H7 (cell line): Measurements from ENCODE around the gene ATP11A. TPM values are rescaled to one million over a fixed set of nuclear protein-coding genes. Genes with fewer than 3 reads are reported as not detected.

Source experiments
- DNase-seq: peaks from one replicate; pipeline ENCODE4 v3.0.0; 2012
- H3K27me3 ChIP-seq: 2 replicates; pipeline ENCODE4 v1.6.0; 2011; ENCODE audit warnings: mild to moderate bottlenecking, low read length; ENCODE audit not compliant: control insufficient read depth, insufficient read depth
- H3K36me3 ChIP-seq: replicated peaks from 2 replicates; pipeline ENCODE4 v1.5.1; 2011; ENCODE audit warnings: low read length; ENCODE audit not compliant: control insufficient read depth, insufficient read depth
- H3K4me3 ChIP-seq: 2 replicates; pipeline ENCODE4 v1.5.1; 2011; ENCODE audit warnings: low read depth, mild to moderate bottlenecking, control low read depth, low read length, moderate library complexity; ENCODE audit not compliant: insufficient read depth
- total RNA-seq: library from RNA; depleted of rRNA; stranded (reverse); fragments of >200 nt; shearing (Covaris generic); gene quantifications from 2 replicates; pipeline ENCODE4 v1.2.3, GENCODE V29; 2014

The ATP11A gene
- total RNA-seq, 1 experiment from 2014 or later = 9.9 TPM

DNA sequence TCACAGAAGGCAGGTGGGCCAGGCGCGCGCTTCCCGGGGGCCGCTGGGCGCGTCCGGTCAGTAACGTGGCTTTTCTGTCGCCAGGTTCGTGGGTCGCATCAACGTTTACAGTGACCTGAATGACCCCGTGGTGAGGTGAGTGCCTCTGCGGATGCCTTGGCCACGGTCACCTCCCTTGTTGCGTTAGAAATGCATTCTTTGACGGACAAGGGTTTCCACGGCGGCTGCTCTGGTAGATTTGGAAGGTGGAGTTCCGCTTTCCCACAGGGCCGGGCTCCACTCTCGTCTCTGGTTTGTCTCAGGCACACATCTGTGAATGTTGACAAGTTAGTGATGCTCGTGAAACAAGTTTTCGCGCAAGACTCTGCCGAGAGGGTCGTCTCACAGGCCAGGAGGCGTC is 130.0 kb downstream of the ATP11A start:
- no peak for DNase-seq
- H3K36me3 ChIP-seq = peaks cover 24% of the 10 kb centered on the region
- no peak overlapping the region for H3K4me3 ChIP-seq
- H3K27me3 ChIP-seq = no peaks in the 10 kb centered on the region

DNA sequence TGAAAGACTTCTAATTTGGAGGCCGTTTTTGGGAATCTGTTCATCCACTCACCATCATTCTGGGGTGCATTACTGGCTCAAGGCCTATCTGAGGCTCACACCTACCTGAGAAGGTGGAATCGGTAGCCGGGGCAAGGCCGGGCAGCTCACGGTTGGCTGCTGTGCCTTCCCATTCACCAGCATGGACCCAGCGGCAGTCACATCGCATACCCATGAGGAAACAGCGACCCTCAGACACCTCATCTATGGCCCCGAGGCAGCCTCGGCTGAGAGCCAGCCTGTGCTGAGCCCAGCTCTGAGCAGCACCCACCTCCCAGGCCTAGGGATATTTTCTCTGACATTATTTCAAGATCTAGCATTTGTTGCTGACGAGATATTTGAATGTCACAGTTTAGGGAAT is 130.5 kb downstream of the ATP11A start:
- Histone ChIP-seq H3K4me3 (no peak overlapping the region), H3K27me3 (no peaks in the 10 kb centered on the region), H3K36me3 (peaks cover 22% of the 10 kb centered on the region)
- DNase-seq = no peak

DNA sequence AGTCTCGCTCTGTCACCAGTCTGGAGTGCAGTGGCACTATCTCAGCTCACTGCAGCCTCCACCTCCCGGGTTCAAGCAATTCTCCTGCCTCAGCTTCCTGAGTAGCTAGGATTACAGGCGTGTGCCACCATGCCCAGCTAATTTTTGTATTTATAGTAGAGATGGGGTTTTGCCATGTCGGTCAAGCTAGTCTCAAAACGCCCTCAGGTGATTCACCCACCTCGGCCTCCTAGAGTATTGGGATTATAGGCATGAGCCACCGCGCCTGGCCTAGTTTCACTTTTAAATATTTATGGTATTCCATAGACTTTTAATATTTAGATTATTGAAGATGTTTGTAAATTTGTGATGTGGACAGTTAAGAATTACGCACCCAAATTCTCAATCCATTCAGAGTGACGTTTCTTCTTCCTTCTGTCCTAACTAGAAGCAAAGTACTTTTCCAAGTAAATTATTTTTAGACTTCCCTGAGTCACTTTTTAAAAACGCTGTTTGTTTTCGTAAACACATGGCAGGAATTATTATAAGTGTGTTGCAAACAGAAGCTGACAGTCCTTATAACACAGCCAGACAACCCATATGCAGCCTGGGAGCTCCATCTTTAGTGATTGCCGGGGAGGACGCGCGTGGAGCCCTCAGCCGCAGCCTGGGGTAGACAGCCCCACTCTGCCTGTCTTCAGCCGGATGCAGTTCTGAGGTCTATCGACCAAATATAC is 131.7 kb downstream of the ATP11A start:
- Histone ChIP-seq H3K36me3 (peaks cover 17% of the 10 kb centered on the region), H3K27me3 (no peaks in the 10 kb centered on the region), H3K4me3 (no peak overlapping the region)
- DNase-seq = no peak

DNA sequence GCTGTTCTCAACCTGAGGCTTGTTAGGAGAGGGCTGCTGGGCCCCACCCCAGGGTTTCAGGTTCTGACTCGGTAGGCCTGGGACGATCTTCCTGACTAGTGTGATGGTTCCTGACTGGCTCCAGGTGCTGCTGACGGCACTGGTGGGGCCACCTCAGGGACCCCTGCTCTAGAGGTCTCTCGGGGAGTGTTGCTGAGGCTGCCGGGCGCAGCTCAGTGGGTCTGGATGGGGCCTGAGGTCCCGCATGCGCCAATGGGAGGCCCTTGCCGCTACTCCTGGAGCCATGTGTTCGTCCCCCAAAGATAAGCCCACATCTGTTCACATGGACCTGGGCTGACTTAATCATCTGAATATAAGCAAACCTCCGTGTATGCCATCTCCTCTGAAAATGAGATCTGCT is 133.0 kb downstream of the ATP11A start:
- H3K4me3 ChIP-seq = no peak overlapping the region
- peaks cover 14% of the 10 kb centered on the region for H3K36me3 ChIP-seq
- H3K27me3 ChIP-seq = no peaks in the 10 kb centered on the region
- no peak for DNase-seq

DNA sequence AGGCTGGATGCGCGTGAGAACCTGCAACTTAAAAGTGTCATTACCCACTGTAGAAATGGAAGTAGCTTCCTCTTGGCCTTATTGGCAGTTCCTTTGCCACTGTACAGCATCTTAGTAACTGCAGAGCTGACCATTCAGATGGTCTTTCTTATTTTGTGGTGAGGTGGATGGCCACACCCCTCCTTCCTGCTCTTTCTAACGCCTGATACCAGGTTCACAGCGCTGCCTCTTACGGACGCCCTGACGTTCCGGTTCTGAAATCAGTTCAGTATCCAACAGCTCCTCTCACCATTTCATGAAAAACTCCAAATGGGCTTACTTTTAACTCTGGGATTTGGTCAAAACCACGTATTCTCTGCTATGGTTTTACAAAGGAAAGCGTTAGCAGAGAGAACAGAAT is 134.6 kb downstream of the ATP11A start:
- H3K4me3 ChIP-seq = no peak overlapping the region
- no peaks in the 10 kb centered on the region for H3K27me3 ChIP-seq
- no peak for DNase-seq
- peaks cover 11% of the 10 kb centered on the region for H3K36me3 ChIP-seq

DNA sequence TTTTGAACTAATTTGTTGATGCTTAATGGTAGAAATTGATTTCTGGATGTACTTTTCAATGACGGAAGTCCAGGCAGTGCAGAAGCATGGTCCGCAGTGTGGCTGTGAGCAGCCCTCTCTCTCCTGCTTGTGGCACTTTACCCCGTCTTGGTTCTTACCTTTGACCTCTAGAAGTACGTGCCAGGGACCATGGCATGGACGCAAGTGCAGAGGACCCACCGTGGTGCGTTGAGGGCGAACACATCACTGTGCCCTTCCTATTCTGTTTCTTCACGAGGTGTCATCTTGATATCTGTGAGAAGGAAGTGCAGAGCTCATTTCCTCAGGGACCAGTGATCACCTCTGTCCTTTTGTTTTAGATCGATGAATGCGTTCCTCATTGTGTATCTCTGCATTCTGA is 135.2 kb downstream of the ATP11A start:
- Histone ChIP-seq H3K4me3 (no peak overlapping the region), H3K36me3 (peaks cover 10% of the 10 kb centered on the region), H3K27me3 (no peaks in the 10 kb centered on the region)
- DNase-seq = no peak

DNA sequence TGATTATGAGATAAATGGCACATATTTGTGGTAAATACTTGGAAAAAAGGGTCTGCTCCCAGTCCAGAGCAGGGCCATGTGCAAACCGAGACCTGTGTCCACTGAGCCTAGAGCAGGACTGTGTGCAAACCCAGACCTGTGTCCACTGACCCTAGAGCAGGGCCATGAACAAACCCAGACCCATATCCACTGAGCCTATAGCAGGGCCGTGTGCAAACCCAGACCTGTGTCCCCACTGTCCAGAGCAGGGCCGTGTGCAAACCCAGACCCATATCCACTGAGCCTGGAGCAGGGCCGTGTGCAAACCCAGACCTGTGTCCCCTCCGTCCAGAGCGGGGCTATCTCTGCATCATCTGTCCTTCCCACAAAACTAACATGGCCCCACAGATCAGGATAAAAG is 136.0 kb downstream of the ATP11A start:
- H3K36me3 ChIP-seq = peaks cover 6% of the 10 kb centered on the region
- H3K4me3 ChIP-seq = no peak overlapping the region
- no peak for DNase-seq
- no peaks in the 10 kb centered on the region for H3K27me3 ChIP-seq

DNA sequence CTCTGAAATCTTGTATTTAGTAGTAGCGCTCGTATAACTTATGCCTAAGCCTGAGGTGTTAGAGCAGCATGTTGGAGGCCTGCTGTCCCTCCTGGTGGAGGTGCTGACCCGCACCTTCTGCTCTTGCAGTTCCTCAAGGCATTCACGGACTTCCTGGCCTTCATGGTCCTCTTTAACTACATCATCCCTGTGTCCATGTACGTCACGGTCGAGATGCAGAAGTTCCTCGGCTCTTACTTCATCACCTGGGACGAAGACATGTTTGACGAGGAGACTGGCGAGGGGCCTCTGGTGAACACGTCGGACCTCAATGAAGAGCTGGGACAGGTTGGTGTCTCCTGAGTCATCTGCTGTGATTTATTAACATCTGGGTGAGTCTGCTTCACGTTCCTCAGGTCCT is 136.7 kb downstream of the ATP11A start:
- peaks cover 7% of the 10 kb centered on the region for H3K36me3 ChIP-seq
- DNase-seq = no peak
- no peak overlapping the region for H3K4me3 ChIP-seq
- no peaks in the 10 kb centered on the region for H3K27me3 ChIP-seq

DNA sequence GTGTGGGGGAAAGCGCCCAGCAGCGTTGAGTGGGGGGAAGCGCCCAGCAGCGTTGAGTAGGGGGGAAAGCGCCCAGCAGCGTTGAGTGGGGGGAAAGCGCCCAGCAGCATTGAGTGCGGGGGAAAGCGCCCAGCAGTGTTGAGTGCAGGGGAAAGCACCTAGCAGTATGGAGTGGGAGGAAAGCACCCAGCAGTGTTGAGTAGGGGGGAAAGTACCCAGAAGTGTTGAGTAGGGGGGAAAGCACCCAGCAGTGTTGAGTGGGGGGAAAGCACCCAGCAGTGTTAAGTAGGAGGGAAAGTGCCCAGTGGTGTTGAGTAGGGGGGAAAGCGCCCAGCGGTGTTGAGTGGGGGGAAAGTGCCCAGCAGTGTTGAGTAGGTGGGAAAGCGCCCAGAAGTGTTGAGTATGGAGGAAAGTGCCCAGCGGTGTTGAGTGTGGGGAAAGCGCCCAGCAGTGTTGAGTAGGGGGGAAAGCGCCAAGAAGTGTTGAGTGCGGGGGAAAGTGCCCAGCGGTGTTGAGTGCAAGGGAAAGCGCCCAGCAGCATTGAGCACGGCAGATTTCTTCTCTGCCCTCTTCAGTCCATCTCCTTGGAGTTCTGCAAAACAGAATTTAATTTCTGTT is 138.4 kb downstream of the ATP11A start:
- H3K4me3 ChIP-seq = no peak overlapping the region
- no peaks in the 10 kb centered on the region for H3K27me3 ChIP-seq
- no peak for DNase-seq
- peaks cover 17% of the 10 kb centered on the region for H3K36me3 ChIP-seq

DNA sequence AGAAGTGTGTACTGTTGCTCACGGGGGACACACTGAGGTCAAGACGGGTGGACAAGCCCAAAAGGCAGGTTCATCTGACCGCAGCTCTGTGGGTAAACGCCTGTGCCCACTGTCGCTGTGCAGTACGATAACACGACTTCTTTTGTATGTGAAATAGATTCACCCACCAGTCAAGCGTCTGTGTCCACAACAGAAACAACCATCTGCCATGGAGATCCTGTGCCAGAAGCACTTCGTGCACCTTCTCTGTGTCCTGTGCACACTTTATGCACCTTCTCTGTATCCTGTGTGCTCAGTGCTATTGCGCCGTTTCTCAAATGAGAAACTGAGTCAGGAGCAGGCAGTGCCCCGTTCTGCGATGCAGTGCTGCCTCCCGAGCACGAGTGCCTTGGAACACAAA is 138.9 kb downstream of the ATP11A start:
- Histone ChIP-seq H3K27me3 (no peaks in the 10 kb centered on the region), H3K4me3 (no peak overlapping the region), H3K36me3 (peaks cover 17% of the 10 kb centered on the region)
- DNase-seq = no peak

DNA sequence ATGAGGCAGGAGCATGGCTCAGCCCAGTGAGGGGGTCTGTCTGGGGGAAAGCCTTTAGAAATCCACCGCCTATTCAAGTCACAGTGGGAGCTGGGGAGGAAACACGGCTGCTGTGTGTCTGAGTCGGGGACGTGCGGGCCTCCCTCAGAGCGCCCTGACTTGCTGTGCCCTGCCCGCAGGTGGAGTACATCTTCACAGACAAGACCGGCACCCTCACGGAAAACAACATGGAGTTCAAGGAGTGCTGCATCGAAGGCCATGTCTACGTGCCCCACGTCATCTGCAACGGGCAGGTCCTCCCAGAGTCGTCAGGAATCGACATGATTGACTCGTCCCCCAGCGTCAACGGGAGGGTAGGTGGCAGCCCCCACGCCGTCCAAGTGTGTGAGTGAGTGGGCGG is 141.4 kb downstream of the ATP11A start:
- no peak overlapping the region for H3K4me3 ChIP-seq
- DNase-seq = no peak
- H3K36me3 ChIP-seq = peaks cover 22% of the 10 kb centered on the region
- no peaks in the 10 kb centered on the region for H3K27me3 ChIP-seq

DNA sequence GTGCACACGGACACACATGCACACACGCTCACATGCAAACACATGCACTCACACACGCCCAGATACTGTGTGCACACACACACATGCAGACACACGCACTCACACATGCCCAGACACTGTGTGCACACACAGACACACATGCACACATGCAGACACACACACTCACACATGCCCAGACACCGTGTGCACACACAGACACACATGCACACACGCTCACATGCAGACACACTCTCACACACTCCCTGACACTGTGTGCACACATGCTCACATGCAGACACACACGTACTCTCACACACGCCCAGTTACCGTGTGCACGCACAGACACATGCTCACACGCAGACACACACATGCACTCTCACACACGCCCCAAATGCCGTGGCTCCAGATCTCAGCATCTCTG is 142.0 kb downstream of the ATP11A start:
- Histone ChIP-seq H3K36me3 (peaks cover 21% of the 10 kb centered on the region), H3K27me3 (no peaks in the 10 kb centered on the region), H3K4me3 (no peak overlapping the region)
- DNase-seq = no peak

DNA sequence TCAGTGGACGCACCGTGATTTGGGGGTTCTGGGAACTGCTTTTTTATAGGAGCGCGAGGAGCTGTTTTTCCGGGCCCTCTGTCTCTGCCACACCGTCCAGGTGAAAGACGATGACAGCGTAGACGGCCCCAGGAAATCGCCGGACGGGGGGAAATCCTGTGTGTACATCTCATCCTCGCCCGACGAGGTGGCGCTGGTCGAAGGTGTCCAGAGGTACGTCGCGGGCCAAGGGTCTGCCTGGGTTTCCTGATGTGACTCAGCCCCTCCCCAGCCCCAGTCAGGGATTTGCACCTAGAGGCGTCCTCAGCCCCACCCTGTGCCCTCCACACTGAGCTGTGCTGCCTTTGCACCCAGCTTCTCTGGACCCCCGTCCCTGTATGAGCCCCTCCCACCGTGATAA is 143.0 kb downstream of the ATP11A start:
- DNase-seq = no peak
- Histone ChIP-seq H3K36me3 (peaks cover 19% of the 10 kb centered on the region), H3K27me3 (no peaks in the 10 kb centered on the region), H3K4me3 (no peak overlapping the region)

DNA sequence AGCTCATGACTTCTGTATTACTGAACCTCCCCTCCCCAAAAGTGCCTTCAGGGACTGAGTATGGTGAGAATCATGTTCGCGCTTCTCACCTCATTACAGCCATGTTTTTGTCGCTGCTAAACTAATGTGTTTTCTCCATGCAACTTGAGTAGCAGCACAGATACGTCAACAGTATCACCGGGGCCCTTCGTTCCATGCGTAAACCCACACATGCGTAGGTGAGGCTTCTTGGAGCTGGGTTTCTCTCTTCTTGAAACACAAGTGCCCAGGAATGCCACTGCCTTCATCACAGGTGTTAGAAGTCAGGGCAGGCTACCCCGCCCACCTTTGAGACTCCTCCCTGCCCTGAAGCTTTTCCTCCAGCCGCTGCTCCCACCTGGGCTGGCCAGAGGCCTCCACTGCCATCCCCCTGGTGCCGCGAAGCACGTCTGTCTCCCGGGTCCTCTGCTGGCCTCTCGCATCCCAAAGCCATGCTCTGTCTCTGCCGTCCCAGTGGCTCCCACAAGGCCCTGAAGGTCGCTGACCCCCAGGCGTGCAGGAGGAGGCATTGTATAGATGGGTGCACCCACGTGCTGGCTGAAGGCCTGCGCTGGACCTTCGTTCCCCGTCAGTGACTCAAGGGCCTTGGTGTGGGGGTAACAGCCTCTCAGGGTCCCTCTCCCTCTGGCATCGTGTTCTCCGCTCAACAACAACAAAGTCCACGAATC is 143.9 kb downstream of the ATP11A start:
- peaks cover 18% of the 10 kb centered on the region for H3K36me3 ChIP-seq
- no peak overlapping the region for H3K4me3 ChIP-seq
- no peaks in the 10 kb centered on the region for H3K27me3 ChIP-seq
- DNase-seq = no peak

DNA sequence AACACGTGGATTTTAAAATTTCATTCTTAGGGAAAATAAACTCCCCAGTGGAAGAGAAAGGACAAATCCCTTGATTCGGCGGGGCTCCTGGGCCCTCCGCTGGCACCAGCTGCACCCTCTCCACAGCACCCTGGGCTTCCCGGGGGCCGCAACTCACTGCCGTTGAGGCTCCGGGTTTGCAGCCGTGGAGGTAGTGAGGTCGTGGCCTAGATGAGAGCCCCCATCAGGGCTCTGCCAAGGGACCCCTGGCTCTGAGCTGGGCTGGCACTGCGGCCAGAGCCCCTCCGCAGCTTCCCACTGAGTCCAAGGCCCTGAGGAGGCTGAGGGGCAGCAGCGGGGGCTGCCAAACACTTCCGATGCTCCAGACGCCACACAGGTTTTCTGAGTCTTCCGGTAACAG is 145.5 kb downstream of the ATP11A start:
- no peak overlapping the region for H3K4me3 ChIP-seq
- H3K27me3 ChIP-seq = no peaks in the 10 kb centered on the region
- no peak for DNase-seq
- H3K36me3 ChIP-seq = peaks cover 23% of the 10 kb centered on the region
